Measurements from ENCODE around the gene CLIP2.

The CLIP2 gene

DNA sequence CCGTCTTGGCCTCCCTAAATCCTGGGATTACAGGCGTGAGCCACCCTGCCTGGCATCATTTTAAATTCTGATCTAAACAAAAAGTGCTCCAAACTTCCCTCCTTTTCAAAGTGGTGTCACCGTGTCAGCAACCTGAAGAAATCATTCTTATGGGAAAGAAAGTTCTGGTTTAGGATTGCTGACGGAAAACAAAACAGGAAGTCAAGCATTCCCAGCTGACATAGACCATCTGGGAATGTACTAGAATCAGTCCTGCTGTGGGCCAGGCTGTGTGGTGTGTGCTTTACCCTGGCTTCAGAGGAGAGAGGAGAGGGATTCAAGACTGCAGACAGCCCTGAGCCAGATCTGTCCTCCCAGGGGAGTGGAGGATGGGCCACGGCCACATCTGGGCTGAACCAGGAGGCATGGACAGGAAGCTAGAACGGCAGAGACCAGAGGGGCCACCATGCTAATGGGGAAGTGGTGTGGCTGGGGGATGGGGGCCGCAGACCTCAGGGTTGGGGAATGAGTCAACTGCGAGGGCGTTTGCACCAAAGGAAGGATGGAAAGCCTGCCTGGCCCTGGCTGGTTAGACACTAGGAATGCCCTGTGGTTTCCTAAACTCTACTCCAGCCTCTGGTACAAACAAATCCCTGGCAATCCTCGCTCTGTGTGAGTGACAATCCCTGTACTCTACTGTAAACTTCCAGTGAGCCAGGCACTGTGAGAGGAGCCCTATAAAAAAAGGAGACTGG is 16.7 kb upstream of the CLIP2 start:
- DNase-seq, result peak; percentile 97

DNA sequence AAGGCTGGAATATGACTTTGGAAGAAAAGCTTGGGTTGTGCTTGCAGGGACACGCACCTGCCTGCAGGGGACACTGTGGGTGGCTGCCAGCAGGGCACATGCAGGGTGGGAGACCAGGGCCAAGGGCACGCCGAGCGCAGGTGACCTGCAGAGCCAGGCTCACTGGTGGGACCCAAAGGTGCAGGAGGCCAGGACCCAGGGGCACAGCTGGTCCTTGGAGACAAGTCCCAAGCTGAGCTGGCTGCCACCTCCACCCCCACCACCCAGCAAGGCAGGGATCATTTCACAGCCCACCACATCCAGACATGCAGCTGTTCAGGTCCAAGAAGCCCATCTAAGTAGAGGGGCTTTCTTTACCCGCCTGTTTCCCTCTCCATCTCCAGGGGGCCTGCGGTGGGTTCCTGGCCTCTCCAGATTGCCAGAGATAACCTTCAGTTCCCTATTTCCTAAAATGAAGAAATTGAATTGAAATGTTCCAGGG is 13.8 kb upstream of the CLIP2 start:
- no peak for DNase-seq

DNA sequence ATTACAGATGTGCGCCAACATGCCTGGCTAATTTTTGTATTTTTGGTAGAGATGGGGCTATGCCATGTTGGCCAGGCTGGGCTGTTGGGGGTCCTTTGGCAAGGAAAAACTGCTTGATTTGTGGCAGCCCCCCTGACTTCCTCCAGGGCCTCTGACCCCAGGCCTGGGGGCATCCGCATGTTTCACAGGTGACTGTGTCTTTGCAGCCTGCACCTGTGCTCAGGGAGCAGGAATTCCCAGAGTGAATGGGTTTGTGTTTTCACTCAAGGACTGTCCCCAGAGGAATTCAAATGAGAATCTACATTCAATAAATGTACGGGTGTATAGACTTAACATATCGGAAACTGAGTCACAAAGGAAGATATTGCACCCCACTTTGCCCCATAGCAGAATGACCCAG is 11.6 kb upstream of the CLIP2 start:
- no peak for DNase-seq

DNA sequence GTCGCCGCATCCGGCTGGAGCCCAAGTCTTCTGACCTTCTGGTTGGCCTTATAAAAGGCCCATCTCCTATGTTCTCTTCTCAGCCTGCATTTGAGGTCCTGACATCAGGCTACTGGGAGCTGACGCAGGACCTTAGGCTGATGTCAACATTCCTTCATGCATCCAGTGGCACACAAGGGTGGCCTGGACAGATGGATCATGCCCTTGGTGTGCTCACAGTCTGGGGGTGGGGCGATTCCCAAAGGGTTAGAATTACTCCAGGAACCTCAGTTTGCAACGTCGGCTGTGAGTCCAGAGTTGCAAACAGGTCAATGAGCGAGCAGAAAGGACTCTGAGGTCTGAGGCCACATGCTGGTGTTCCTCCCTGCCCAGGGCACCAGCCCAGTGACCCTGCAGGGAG is 8.2 kb upstream of the CLIP2 start:
- DNase-seq, result no peak

DNA sequence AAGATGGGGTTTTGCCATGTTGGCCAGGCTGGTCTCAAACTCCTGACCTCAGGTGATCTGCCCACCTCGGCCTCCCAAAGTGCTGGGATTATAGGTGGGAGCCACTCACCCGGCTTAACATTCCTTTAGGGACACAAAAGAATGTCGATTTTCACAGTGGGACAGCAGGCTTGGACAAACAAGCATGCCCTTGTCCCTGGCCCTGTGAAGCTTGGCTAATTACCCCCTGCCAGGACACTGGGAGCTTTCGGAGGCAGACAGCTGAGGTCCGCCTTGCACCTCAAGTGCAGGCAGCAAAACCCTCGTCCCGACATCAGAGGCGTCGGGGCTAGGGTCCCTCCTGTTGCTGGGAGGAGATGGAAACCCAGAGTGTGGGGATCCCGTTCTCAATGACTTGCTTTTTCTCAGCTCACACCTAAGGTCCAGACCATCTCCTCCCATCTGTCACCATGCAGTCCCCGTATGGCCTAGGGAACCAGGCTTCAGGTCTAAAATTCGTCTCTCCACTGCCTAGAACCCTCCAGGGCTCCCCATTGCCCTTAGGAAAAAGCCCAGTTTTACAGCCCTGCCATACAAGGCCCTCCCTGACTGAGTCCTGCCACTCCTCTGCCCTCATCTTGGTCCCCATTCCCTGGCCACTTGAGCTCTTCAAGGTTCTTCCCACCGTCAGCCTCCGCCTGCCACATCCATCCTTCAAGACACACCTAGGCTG is 6.3 kb upstream of the CLIP2 start:
- no peak for DNase-seq

DNA sequence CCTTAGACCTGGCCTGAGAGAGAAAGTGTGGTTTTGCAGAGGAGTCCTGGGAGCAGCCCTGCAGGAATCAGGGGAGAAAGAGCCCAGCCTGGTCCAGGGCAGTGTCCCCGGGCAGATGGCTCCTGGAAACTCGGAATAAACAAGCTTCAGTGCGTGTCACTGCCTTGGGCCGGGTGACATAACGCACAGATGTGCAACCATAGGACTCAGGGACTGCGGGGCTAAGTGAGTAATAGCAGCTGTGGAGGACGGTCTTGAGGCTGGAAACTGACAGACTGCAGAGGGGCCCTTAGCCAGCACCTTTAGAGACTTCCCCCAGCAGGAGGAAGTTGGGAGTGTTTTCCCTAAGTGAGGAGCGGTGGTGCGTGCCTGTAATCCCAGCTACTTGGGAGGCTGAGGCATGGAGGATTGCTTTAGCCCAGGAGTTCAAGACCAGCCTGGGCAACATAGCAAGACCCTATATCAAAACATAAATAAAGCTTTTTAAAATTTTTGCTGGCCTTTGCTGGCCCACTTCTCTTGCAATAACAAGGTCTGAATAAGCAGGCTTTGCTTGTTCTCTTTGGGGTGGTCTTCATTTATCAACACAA is 5.3 kb upstream of the CLIP2 start:
- no peak for DNase-seq

DNA sequence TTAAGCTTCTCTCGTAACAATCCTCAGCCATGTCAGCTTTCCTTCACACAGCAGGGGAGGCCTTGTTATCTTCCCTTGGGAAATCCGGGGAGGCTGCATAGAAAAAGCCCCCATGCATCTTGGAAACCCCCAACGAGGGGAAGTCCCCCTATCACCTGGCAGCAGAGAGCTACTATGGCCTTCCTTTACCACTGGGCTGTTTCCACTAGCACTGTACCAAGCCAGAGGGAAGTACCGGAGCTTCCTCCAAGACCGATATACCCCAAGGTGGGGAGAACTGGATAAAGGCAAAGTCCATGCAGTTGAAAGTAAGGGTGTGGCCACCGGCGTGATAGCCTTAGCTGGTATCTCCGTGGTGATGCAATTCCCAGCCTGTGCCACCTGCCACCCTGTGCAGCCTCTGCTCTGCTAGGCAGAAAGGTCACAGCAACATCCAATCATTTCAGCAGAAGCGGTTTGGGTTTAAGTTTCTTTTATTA is 4.4 kb upstream of the CLIP2 start:
- DNase-seq, result no peak

DNA sequence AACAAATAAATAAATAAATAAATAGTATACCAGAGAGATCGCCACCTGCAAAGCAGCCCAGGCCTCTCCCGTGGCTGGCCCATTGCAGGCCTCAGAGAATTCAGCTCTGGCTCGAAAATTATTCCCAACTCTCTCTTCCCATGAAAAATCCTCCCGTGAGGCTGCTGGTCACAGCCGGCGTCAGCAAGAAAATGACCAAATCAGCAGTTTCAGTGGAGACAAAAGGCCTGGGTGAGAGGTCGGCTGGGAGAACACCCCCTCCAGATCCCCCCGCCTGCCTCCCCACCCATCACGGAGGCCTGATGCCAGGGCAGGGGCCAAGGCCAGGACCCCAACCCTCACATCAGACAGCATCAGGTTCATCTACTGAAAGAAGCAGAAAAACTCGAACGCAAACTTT is 3.1 kb upstream of the CLIP2 start:
- DNase-seq, result no peak

DNA sequence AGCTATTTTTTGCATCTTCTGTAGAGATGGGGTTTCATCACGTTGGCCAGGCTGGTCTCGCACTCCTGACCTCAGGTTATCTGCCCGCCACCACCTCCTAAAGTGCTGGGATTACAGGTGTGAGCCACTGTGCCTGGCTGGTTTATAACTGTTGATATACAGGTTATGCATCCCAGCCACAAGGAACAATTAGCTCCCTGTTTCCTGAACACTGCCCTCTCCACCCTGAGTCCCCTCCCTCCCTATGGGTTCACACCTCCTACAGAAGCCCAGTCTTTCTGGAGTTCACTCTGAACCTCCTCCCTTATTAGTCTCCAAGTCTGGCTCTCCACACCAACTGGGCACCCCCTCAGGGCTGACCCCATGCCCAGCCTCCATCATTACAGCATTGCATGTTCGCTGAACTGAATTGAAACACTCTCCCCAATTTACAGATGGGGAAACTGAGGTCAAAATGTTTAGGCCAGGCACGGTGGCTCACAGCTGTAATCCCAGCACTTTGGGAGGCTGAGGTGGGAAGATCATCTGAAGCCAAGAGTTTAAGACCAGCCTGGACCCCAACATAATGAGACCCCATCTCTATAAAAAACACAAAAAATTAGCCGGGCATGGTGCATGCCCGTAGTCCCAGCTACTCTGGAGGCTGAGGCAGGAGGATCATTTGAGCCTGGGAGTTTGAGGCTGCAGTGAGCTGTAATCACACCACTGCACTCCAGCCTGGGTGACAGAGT is 1.7 kb upstream of the CLIP2 start:
- no peak for DNase-seq

DNA sequence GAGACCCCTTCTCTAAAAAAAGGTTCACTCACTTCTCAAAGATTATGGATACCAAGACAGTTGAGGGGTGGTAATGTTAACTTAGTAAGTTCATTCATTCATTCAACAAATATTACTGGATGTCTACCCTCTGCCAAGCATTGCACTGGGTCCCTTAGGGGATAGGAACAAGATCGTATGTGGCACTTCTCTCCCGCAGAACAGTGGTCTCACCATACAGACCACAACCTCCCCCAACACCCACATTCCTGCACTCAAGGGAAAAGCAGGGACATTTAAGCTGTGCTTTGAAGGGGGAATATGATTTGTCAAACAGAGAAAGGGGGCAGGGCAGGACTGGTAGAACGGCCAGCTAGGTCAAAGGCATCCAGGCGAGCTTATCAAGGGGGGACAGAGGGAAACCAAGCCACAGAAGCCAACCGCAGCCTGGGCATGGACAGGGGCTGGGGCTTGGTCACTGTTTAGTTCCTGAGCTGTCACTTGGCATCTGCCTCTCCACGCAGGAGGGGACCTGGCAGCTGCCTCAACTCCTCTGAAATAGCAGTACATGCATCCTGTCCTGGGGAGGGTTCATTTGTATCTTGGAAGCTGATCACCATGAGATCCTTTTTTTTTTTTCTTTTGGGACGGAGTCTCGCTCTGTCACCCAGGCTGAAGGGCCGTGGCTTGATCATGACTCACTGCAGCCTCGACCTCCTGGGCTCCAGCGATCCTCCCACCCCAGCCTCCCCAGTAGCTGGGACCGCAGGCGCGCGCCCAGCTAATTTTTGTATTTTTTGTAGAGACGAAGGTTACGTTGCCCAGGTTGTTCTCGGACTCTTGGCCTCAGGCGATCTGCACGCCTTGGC is 949 bp upstream of the CLIP2 start:
- DNase-seq, result peak; percentile 64

DNA sequence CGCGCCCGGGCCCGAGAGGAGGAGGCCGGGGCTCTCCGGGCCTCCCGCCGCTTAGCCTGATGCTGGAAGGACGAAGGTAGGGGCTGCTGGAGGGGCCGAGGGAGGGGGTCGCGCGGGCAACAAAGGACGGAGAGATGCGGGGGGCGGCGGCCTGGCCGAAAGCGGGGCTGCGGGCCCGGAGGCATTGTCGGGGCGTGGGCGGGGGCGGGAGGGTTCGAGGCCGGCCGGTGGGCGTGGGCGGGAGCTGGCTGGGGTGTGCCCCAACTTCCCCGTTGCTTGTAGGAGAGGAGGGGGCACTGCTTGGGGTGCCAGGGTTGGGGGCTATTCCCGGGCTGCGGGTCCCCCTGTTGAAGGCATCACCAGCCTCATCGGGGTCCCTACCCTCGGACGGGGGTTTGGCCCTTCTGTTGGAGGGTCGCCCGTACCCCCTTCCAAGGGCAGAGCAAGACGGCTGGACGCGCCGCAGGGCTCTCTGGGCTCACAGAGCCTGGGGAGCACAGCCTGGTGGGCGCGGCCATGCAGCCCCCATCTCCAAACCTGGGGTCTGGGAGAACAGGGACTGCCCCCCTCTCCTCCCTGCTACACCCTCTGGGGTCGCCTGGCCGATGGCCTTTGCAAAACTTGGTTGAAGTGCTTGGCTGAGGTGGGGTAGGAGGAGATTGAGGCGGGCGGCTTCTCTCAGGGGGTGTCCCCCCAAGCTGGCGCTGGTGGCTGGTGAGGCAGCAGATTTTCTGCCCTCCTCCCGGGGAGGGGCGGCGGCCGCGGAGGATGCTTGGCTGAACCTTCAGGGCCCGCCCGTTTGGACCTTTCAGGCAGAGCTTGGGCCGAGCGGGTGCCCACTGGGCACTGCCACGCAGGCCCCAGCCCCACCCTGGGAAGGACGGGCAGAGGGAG is 699 bp downstream of the CLIP2 start:
- no peak for DNase-seq

DNA sequence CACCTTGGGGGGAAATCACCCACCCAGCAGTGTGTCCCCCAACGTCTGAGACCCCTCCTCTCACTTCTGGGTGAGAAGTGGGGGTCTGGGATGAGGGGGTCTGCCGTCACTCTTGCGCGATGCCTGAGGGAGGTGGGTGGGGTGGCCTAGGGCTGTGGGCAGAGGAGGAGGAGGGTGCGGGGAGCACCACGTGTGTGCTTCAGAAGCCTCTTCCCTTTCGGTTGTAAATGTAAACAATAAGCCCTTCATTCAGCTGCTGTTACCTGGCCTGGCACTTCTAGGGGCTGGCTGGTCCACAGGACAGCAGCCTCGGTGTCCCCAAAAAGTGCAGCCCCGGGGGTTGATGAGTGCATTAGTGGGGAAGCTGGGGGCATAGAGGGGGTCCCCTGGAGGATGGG is 1.3 kb downstream of the CLIP2 start:
- DNase-seq, result no peak

DNA sequence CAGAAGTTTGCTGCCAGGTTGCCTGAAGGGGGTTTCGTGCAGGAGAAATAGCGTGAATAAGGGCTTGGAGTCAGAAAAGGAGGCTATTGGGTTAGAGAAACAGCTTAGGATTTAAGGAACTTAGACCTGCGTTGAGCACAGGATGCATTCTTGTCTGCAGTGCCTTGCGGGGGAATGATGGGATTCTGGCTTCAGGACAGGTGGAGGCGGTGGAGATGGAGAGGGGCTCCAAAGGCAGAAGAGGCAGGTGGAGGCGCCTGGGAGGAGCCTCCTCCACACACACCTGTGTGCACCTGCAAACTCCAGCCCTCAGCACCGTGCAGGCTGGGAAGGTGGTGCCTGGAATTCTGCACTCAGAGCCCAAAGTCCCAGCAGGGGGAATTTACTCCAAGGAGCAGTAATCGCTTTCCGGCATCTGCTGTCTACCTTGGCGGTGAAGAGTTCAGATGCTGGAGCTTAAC is 1.8 kb downstream of the CLIP2 start:
- no peak for DNase-seq

DNA sequence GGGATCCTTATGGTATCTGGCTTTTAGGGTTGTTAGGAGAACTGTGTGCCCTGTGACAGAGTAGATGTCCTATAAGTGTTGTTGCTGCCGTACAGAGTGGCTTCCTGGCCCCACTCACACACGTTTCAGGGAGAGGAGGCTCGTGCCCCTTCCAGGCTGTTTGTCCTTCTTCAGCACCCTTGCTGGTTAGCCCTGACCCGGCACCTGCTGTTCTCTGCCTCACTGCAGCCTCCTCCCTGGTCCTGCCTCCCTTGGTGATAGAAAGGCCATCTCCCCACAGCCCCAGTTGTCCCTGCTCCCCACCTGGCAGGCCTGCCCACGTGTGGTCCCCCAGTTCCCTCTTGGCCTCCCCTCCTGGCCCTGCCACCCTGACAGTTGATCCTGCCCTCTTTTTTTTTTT is 2.3 kb downstream of the CLIP2 start:
- DNase-seq, result no peak

DNA sequence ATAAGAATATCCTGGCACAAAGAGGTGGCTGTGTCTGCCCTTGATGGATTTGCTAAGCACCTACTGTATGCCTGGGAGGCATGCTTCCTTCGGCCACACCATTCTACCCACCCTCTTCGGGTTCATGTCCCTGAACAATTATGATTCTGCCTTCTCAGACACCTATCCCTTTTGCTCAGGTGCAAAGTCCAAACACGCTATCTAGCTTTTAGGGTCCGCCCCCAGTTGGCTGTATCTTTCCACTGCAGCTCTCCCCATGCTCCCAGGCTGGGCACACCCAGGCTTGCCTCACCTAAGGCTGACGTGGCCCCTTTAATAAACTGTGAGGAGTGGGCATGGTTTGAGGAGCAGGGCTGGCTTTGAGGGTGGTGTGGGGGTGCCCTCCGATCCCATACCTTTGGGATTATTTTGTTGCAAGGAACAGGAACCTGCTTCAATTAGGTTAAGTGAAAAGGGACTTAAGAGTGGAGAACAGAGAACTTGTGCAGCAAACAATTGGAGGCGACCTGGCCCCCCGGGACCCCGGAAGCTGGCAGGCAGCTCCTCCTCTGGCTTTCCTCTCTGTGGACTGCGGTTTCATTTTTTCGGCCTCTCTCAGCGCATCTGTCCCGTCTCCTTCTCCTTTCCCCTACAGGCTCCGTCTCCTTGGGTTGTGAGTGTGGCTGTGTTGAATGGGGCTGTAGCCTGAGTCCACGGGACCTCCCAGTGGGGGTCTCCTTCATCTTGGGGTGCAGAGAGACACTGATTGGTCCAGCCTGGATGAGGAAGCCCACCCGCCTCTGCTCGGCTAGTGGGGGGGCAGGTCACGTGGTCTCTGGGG is 3.8 kb downstream of the CLIP2 start:
- no peak for DNase-seq

DNA sequence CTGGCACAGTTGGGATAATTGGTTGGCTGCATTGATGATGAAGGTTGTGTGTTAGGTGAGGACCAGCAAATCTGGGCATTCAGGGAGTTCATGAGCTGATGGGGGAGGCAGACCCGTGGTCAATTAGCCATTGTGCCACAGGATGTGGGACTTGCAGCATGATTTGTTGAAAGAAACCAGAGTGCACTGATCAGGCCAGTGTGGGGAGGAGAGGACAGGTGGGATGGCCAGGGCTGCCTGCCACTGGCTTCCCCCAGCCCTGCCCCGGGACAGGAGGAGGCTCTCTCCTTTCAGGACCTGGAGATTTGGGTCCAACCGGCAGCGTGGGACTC is 4.3 kb downstream of the CLIP2 start:
- DNase-seq, result no peak

DNA sequence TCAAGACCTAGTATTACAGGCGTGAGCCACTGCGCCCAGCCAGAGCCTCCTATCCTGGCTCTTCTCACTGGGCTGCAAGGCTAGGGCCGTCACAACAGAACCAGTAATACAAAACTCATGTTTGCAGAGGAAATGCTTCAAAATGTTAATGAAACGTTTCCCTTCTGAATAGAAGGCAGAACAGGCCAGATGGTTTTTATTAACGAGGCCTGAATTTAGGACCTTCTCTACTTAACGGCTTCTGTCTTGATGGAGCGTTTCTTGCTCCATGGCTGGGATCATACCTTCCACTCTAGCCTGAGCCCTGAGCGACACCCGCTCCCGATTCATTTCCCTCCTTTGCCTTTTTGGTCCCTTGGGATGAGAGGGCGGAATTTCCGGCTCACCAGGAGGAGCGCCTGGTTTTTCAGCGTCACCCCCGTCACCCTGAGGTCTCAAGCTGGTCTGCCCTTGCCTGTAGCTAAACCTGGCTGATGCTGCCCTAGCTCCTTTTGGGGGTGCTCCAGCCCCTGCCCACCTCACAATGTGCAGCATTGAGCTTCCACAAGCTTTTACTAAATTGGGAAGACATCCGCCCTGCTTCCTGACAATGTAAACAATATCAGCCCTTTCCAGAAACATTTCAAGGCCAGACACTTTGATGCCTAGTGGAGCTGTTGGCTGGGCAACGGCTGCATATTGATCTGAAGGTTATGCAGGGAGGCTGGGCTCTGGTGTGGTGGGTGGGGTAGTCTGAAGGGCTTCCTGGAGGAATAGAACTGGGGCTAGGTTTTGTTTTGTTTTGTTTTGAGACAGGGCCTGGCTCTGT is 5.2 kb downstream of the CLIP2 start:
- DNase-seq, result no peak

DNA sequence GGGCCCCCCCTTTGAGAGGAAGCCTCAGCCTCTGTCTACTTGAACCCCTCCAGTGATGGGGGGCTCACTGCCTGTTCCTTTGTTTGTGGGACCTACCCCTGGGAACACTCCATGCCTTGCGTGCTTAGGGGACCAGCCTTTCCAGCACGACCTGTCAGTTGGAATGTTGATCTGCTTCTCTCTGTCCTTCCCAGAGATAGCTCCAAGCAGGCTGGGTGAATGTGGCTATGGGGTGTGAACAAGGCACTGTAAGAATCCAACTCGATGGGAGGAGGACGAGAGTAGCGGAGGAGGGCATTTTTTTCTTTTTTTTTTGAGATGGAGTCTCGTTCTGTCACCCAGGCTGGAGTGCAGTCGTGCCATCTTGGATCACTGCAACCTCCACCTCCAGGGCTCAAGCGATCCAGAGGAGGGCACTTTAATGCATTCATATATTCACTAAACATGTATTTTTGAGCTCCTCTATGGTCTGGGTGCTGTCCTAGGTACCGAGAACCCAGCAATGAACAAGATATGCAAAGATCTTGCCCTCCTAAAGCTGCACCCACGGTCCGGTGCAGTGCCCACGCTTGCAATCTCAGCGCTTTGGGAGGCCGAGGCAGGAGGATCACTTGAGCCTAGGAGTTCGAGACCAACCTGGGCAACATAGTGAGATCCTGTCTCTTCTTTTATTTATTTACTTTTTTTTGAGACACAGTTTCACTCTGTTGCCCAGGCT is 8.5 kb downstream of the CLIP2 start:
- no peak for DNase-seq

DNA sequence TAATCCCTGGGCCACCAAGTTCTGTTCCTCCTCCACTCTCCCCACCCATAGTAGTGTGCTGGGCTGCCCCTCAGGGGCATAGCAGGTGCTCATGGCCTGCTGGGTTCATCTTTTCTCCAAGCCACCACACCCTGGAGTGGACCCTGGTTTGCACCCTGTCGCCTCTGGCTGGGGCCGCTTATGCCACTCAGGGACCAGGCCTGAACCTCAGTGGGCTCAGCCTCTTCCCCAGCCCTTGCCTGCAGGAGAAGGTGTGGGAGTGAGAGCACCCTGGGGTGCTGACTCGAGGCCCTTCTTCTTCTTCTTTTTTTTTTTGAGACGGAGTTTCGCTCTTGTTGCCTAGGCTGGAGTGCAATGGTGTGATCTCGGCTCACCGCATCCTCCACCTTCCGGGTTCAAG is 10.2 kb downstream of the CLIP2 start:
- DNase-seq, result no peak

Data from GF-D8 (cell line).